GM10248 (cell line): ENCODE data around the gene TTYH1.
"Not testable (repeated sequence)": the region's sequence is repeated elsewhere in the genome, so short reads cannot be mapped to it uniquely, and the experiment has no call there.

ENCODE experiments used
- CTCF ChIA-PET: fragments of 300-600 bp; sonication (Branson Sonifier 250); formaldehyde crosslinking; extraction: SDS; loops from one replicate; lab custom pipeline; 2021; ENCODE audit warnings: antibody characterized with exemption; lab: Yijun Ruan, JAX
- POLR2A ChIA-PET: fragments of 350-650 bp; sonication (Branson Sonifier 250); formaldehyde crosslinking; extraction: SDS; loops from one replicate; lab custom pipeline; 2020; ENCODE audit warnings: antibody characterized with exemption; lab: Yijun Ruan, JAX
- DNase-seq: peaks from one replicate; pipeline ENCODE4 v3.0.0; 2012; ENCODE audit errors: extremely low spot score
- TF ChIP-seq, protein P1 (sequence below): IDR thresholded peaks from 2 replicates; pipeline ENCODE4 v1.5.1; 2012; ENCODE audit warnings: mild to moderate bottlenecking, low read depth; ENCODE audit errors: extremely low read depth, missing control alignments, control extremely low read depth

The TTYH1 gene

GRCh38 chr19:54415208-54415900 is at the start of gene TTYH1:
Gene TTYH1 (plus strand): TSS chr19:54415464. CDS start chr19:54415553, 89 bp downstream.
- ChIA-PET POLR2A (no interaction called here), CTCF (interaction anchor here (1.7 kb wide), 1 partner anchor 24 kb away, joined by 7 read pairs; no protein-coding TSS in a partner anchor)
- TF ChIP-seq, protein P1, sequence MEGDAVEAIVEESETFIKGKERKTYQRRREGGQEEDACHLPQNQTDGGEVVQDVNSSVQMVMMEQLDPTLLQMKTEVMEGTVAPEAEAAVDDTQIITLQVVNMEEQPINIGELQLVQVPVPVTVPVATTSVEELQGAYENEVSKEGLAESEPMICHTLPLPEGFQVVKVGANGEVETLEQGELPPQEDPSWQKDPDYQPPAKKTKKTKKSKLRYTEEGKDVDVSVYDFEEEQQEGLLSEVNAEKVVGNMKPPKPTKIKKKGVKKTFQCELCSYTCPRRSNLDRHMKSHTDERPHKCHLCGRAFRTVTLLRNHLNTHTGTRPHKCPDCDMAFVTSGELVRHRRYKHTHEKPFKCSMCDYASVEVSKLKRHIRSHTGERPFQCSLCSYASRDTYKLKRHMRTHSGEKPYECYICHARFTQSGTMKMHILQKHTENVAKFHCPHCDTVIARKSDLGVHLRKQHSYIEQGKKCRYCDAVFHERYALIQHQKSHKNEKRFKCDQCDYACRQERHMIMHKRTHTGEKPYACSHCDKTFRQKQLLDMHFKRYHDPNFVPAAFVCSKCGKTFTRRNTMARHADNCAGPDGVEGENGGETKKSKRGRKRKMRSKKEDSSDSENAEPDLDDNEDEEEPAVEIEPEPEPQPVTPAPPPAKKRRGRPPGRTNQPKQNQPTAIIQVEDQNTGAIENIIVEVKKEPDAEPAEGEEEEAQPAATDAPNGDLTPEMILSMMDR, result no peak
- peak; percentile 68 for DNase-seq

DNA sequence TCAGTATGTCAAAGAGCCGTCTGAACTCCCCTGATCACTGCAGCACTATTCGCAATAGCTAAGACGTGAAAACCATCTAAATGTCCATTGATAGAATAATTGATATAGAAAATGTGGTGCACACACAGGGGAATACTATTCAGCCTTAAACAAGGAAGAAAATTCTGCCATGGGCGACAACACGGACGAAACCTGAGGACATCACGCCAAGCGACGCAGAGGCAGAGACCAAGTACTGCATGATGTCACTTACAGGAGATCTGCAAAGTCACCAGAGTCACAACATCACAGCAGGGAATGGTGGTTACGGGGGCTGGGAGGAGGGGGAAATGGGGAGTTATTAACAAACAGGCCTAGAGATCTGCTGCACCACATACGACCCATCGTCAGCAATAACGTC is 49.5 kb upstream of the TTYH1 start:
- CTCF ChIA-PET, result interaction anchor here (2.2 kb wide), 1 partner anchor 25 kb away, joined by 11 read pairs; no protein-coding TSS in a partner anchor
- POLR2A ChIA-PET, DNase-seq: not testable (repeated sequence)

GRCh38 chr19:54366811-54367210 is 48.5 kb upstream of the TTYH1 start:
- CTCF ChIA-PET, result interaction anchor here (1.2 to 4.0 kb wide), 2 partner anchors 25 to 39 kb away, joined by 3 to 15 read pairs; no protein-coding TSS in a partner anchor
- POLR2A ChIA-PET, result interaction anchor here (0.7 kb wide), 1 partner anchor 714 kb away, joined by 6 read pairs; no protein-coding TSS in a partner anchor
- no peak for DNase-seq

GRCh38 chr19:54369082-54369687 is 46.1 kb upstream of the TTYH1 start:
- DNase-seq, result no peak
- ChIA-PET POLR2A (no interaction called here), CTCF (interaction anchor here (4.0 kb wide), 1 partner anchor 22 kb away, joined by 15 read pairs; no protein-coding TSS in a partner anchor)
- TF ChIP-seq, protein P1, result no peak

More at GRCh38 chr19:54366811-54367210, 48.5 kb upstream of the TTYH1 start:
- TF ChIP-seq, protein P1, result no peak

GRCh38 chr19:54369688-54370433 is 45.4 kb upstream of the TTYH1 start:
- POLR2A ChIA-PET, DNase-seq: not testable (repeated sequence)
- CTCF ChIA-PET, result interaction anchor here (4.0 kb wide), 1 partner anchor 22 kb away, joined by 15 read pairs; no protein-coding TSS in a partner anchor

GRCh38 chr19:54370434-54370796 is 44.8 kb upstream of the TTYH1 start:
- POLR2A ChIA-PET, DNase-seq: not testable (repeated sequence)
- CTCF ChIA-PET, result interaction anchor here (4.0 kb wide), 1 partner anchor 21 kb away, joined by 15 read pairs; no protein-coding TSS in a partner anchor

GRCh38 chr19:54371453-54371852 is 43.8 kb upstream of the TTYH1 start:
- POLR2A ChIA-PET, DNase-seq: not testable (repeated sequence)
- CTCF ChIA-PET, result interaction anchor here (1.5 to 1.8 kb wide), 3 partner anchors 17 to 19 kb away, joined by 4 to 10 read pairs (median 4); no protein-coding TSS in a partner anchor

DNA sequence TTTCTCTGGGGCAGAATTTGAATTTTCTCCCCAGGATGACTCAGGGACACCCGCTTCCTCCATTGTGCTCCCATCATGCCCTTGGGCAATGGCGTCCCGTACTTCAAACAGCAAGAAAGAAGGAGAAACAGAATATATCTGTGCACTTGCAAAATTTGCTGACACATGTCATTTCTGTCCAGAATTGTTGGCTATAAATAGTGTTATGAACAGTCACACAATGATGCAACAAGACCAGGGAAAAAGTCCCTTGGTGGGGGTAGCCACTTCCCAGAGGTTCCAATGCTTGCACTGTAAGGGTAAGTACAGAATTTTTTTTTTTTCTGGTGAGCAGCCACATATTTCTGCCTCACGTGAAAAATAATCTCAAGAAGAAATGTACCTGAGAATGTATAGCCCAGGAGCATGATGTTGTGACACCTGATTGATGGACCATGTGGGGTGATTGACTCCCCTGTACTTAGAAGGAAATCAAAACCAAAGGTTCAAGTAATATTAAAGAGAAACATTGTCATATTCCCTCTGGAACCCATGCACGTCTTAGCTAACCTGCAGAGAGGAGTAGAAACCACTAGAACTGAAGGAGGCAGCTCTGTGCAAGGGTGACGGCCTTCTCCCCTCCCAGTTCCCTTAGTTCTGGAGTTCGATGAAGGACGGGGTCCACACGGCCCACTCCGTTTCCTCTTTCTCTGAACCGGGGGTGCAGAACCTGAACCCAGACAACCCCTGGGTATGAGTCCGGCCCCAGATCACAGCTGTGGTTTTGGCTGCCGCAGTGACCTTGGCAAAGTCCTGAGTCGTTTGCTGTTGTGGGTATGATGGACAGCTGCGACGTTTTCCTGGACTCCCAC is 41.3 kb upstream of the TTYH1 start:
- TF ChIP-seq, protein P1, result no peak
- DNase-seq, result no peak
- ChIA-PET POLR2A (no interaction called here), CTCF (interaction anchor here (2.9 kb wide), 1 partner anchor 17 kb away, joined by 13 read pairs; no protein-coding TSS in a partner anchor)

GRCh38 chr19:54375181-54375938 is 39.9 kb upstream of the TTYH1 start:
- POLR2A ChIA-PET, DNase-seq: not testable (repeated sequence)
- CTCF ChIA-PET, result interaction anchor here (2.9 kb wide), 1 partner anchor 16 kb away, joined by 13 read pairs; no protein-coding TSS in a partner anchor
